Activated T-helper 1 cell treated with anti-CD3 and anti-CD28 coated beads, Interleukin-2, amount 50 U/mL, for 16 hours (primary cell): Measurements from ENCODE around the gene ARHGAP11A.
"Not testable (repeated sequence)": the region's sequence is repeated elsewhere in the genome, so short reads cannot be mapped to it uniquely, and the experiment has no call there.

ENCODE experiments used
- DNase-seq, 2 donors: peaks; one replicate each; pipeline ENCODE4 v3.0.0-alpha.2; 2020; ENCODE audit warnings: low read depth in 1 of 2, low spot score in 1 of 2

ARHGAP11A gene

GRCh38 chr15:32615051-32615870 is at the start of gene ARHGAP11A:
ARHGAP11A (plus strand) TSS chr15:32615504; CDS start chr15:32616212, 708 bp downstream.
- peak; percentile 51 to 67 for DNase-seq

- DNase-seq, result not testable (repeated sequence)
These were observed 46.3 kb upstream of the ARHGAP11A start for GRCh38 chr15:32568988-32569387.

GRCh38 chr15:32578482-32578881 is 36.8 kb upstream of the ARHGAP11A start:
- DNase-seq, result not testable (repeated sequence)

GRCh38 chr15:32585844-32586243 is 29.5 kb upstream of the ARHGAP11A start:
- DNase-seq, result not testable (repeated sequence)

GRCh38 chr15:32593151-32593550 is 22.2 kb upstream of the ARHGAP11A start, which contains the start of gene GOLGA8N:
GOLGA8N (plus strand) TSS chr15:32593456.
- DNase-seq, result not testable (repeated sequence)

- DNase-seq, result not testable (repeated sequence)
These were observed 5.8 kb upstream of the ARHGAP11A start for GRCh38 chr15:32609518-32609917.

GRCh38 chr15:32610719-32611118 is 4.6 kb upstream of the ARHGAP11A start:
- DNase-seq, result not testable (repeated sequence)

- DNase-seq, result not testable (repeated sequence)
These were observed 623 bp upstream of the ARHGAP11A start for GRCh38 chr15:32614712-32615050.

- DNase-seq, result not testable (repeated sequence)
These were observed 645 bp downstream of the ARHGAP11A start for GRCh38 chr15:32615871-32616426.

- no peak for DNase-seq
These were observed 21.1 kb downstream of the ARHGAP11A start for GRCh38 chr15:32636410-32636809.

GRCh38 chr15:32636908-32637567 is 21.7 kb downstream of the ARHGAP11A start:
- DNase-seq, result no peak

- no peak for DNase-seq
These were observed 22.4 kb downstream of the ARHGAP11A start for GRCh38 chr15:32637704-32638103.

GRCh38 chr15:32641517-32642059 is 26.3 kb downstream of the ARHGAP11A start, which contains the start of gene SCG5:
SCG5 (plus strand) TSS chr15:32641710; CDS start chr15:32643593, 1,883 bp downstream.
- DNase-seq, result no peak

- no peak for DNase-seq
These were observed 27.5 kb downstream of the ARHGAP11A start for GRCh38 chr15:32642667-32643435.

GRCh38 chr15:32643907-32644445 is 28.7 kb downstream of the ARHGAP11A start:
- no peak for DNase-seq

GRCh38 chr15:32646291-32646690 is 31.0 kb downstream of the ARHGAP11A start:
- DNase-seq, result no peak

- no peak for DNase-seq
These were observed 34.0 kb downstream of the ARHGAP11A start for GRCh38 chr15:32649342-32649741.

- no peak for DNase-seq
These were observed 36.0 kb downstream of the ARHGAP11A start for GRCh38 chr15:32651229-32651837.

- DNase-seq, result no peak
These were observed 36.9 kb downstream of the ARHGAP11A start for GRCh38 chr15:32652178-32652577.

- DNase-seq, result no peak
These were observed 40.8 kb downstream of the ARHGAP11A start for GRCh38 chr15:32656091-32656490.
